ENCODE results near the gene MRI1. TPM values are rescaled to one million over a fixed set of nuclear protein-coding genes. Genes with fewer than 3 reads are reported as not detected.

The MRI1 gene
- polyA plus RNA-seq, 1 donor (not counting 4 experiments of a cell fraction or from before 2014, with no cell fraction given) = 22.8 TPM

- peaks cover under 1 to 4% of the 10 kb centered on the region in 2 experiments for H3K36me3 ChIP-seq (ENCODE audit: control insufficient read depth in 2 of 2, extremely low read depth in 1 of 2, insufficient read depth in 2 of 2, low read length in 2 of 2)
- DNase-seq (ENCODE audit: low read depth, low spot score) = no peak
- no peak overlapping the region for H3K4me2 ChIP-seq (ENCODE audit: control insufficient read depth, extremely low read depth, insufficient read depth, low read depth, low read length)
- no peak for FAIRE-seq
- H3K27me3 ChIP-seq (ENCODE audit: control insufficient read depth, extremely low read depth, insufficient read depth, low read length) = no peaks in the 10 kb centered on the region
- H3K9me1 ChIP-seq (ENCODE audit: control insufficient read depth, extremely low read depth, insufficient read depth, low read length) = peaks cover 2% of the 10 kb centered on the region
- peaks cover 4% of the 10 kb centered on the region for H3K79me2 ChIP-seq (ENCODE audit: control insufficient read depth, insufficient read depth, low read length)
- peaks cover 23% of the 10 kb centered on the region for H3K4me1 ChIP-seq (ENCODE audit: control insufficient read depth, extremely low read depth, insufficient read depth, low read length)
- TF ChIP-seq EZH2 (IDR thresholded peaks at IDR 0.05; ENCODE audit: low read length) (no peak), CTCF (optimal IDR thresholded peaks at IDR 0.05 in 1 of 3, IDR thresholded peaks at IDR 0.05 in 1 of 3, conservative IDR thresholded peaks at IDR 0.05 in 1 of 3; ENCODE audit: extremely low read depth in 1 of 3, insufficient read depth in 2 of 3, low read length in 3 of 3) (no peak)
- H3K9me3 ChIP-seq (ENCODE audit: control insufficient read depth, low read depth, low read length) = no peaks in the 10 kb centered on the region
- no peak overlapping the region for H3K27ac ChIP-seq (ENCODE audit: control insufficient read depth, insufficient read depth, low read length)
- no peak overlapping the region for H2AFZ ChIP-seq (ENCODE audit: control insufficient read depth, low read length)
- dilution Hi-C loops (cut with MboI; ENCODE audit: extremely low pct_ligation_motif_present, low sequenced_read_pairs) = no loop called here
- H4K20me1 ChIP-seq (ENCODE audit: control insufficient read depth, extremely low read depth, insufficient read depth, low read length) = no peaks in the 10 kb centered on the region
- H3K9ac ChIP-seq (ENCODE audit: control insufficient read depth, extremely low read depth, insufficient read depth, low read length) = no peak overlapping the region
- H3K4me3 ChIP-seq (ENCODE audit: control insufficient read depth in 2 of 3, extremely low read depth in 1 of 3, insufficient read depth in 2 of 3, low read depth in 1 of 3, low read length in 3 of 3) = no peak overlapping the region
These were observed 35.3 kb downstream of the MRI1 start for GRCh38 chr19:13799669-13800068.

- peaks cover 3% of the 10 kb centered on the region for H3K4me1 ChIP-seq (ENCODE audit: control insufficient read depth, extremely low read depth, insufficient read depth, low read length)
- H3K9me1 ChIP-seq (ENCODE audit: control insufficient read depth, extremely low read depth, insufficient read depth, low read length) = no peaks in the 10 kb centered on the region
- H3K4me3 ChIP-seq (ENCODE audit: control insufficient read depth in 2 of 3, extremely low read depth in 1 of 3, insufficient read depth in 2 of 3, low read depth in 1 of 3, low read length in 3 of 3) = no peak overlapping the region
- H4K20me1 ChIP-seq (ENCODE audit: control insufficient read depth, extremely low read depth, insufficient read depth, low read length) = no peaks in the 10 kb centered on the region
- H3K27me3 ChIP-seq (ENCODE audit: control insufficient read depth, extremely low read depth, insufficient read depth, low read length) = no peaks in the 10 kb centered on the region
- peaks cover 4 to 11% of the 10 kb centered on the region in 2 experiments for H3K36me3 ChIP-seq (ENCODE audit: control insufficient read depth in 2 of 2, extremely low read depth in 1 of 2, insufficient read depth in 2 of 2, low read length in 2 of 2)
- no peak overlapping the region for H3K9ac ChIP-seq (ENCODE audit: control insufficient read depth, extremely low read depth, insufficient read depth, low read length)
- no peak overlapping the region for H3K4me2 ChIP-seq (ENCODE audit: control insufficient read depth, extremely low read depth, insufficient read depth, low read depth, low read length)
- FAIRE-seq (no peak), DNase-seq (ENCODE audit: low read depth, low spot score) (no peak)
- H3K9me3 ChIP-seq (ENCODE audit: control insufficient read depth, low read depth, low read length) = no peaks in the 10 kb centered on the region
- no peak for TF ChIP-seq EZH2 (IDR thresholded peaks at IDR 0.05; ENCODE audit: low read length)
- no peak for TF ChIP-seq CTCF (optimal IDR thresholded peaks at IDR 0.05 in 1 of 3, IDR thresholded peaks at IDR 0.05 in 1 of 3, conservative IDR thresholded peaks at IDR 0.05 in 1 of 3; ENCODE audit: extremely low read depth in 1 of 3, insufficient read depth in 2 of 3, low read length in 3 of 3)
- dilution Hi-C loops (cut with MboI; ENCODE audit: extremely low pct_ligation_motif_present, low sequenced_read_pairs) = no loop called here
- no peak overlapping the region for H3K27ac ChIP-seq (ENCODE audit: control insufficient read depth, insufficient read depth, low read length)
- H3K79me2 ChIP-seq (ENCODE audit: control insufficient read depth, insufficient read depth, low read length) = no peaks in the 10 kb centered on the region
- no peak overlapping the region for H2AFZ ChIP-seq (ENCODE audit: control insufficient read depth, low read length)
These were observed 38.7 kb downstream of the MRI1 start for GRCh38 chr19:13803038-13803437.

Measured in keratinocyte (primary cell).